Mesodermal cell (in vitro differentiated cells): ENCODE measurements around the gene HSPB9.

ENCODE experiments used
- H3K27ac ChIP-seq: 2 replicates; pipeline ENCODE4 v1.7.0; 2013; ENCODE audit warnings: mild to moderate bottlenecking, low read depth, low read length, moderate library complexity; ENCODE audit not compliant: severe bottlenecking
- H3K36me3 ChIP-seq: 2 replicates; pipeline ENCODE4 v1.7.1; 2013; ENCODE audit warnings: mild to moderate bottlenecking, low read length, moderate library complexity; ENCODE audit not compliant: control insufficient read depth, insufficient read depth
- H3K4me1 ChIP-seq: one replicate; pipeline ENCODE4 v1.7.1; 2013; ENCODE audit warnings: mild to moderate bottlenecking, low read length; ENCODE audit not compliant: insufficient read depth, control insufficient read depth, poor library complexity, severe bottlenecking
- H3K4me3 ChIP-seq: 2 replicates; pipeline ENCODE4 v1.7.0; 2013; ENCODE audit warnings: low read length, control low read depth, mild to moderate bottlenecking; ENCODE audit not compliant: insufficient read depth, poor library complexity, severe bottlenecking; ENCODE audit errors: extremely low read depth
- H3K9me3 ChIP-seq: 2 replicates; pipeline ENCODE4 v1.7.1; 2013; ENCODE audit warnings: mild to moderate bottlenecking, low read length, moderate library complexity; ENCODE audit not compliant: control insufficient read depth
- WGBS, 2 experiments: methylation state at CpG; one replicate each; pipeline ENCODE4 v1.1.5; 2013; ENCODE audit warnings: missing lambda C conversion rate in 2 of 2; ENCODE audit not compliant: insufficient coverage in 2 of 2; 5-methylcytosine and 5-hydroxymethylcytosine counted together

Gene HSPB9

GRCh38 chr17:42088736-42089135 lies 33.9 kb upstream of the HSPB9 start:
- H3K9me3 ChIP-seq, result no peaks in the 10 kb centered on the region
- H3K36me3 ChIP-seq, result no peaks in the 10 kb centered on the region
- no peaks in the 10 kb centered on the region for H3K4me1 ChIP-seq
- H3K27ac ChIP-seq, result no peak overlapping the region
- H3K4me3 ChIP-seq, result no peak overlapping the region
- 91 to 93% methylated on average over 6 to 7 of the region's 8 CpGs for WGBS, 2 experiments

- H3K36me3 ChIP-seq, result no peaks in the 10 kb centered on the region
- WGBS, 2 experiments, result 89 to 92% methylated on average over 7 to 8 of the region's 8 CpGs
- no peaks in the 10 kb centered on the region for H3K9me3 ChIP-seq
- no peak overlapping the region for H3K27ac ChIP-seq
- no peaks in the 10 kb centered on the region for H3K4me1 ChIP-seq
- no peak overlapping the region for H3K4me3 ChIP-seq
Observed at GRCh38 chr17:42090964-42091790, 31.4 kb upstream of the HSPB9 start.

- Histone ChIP-seq H3K4me3 (no peak overlapping the region), H3K36me3 (no peaks in the 10 kb centered on the region), H3K27ac (no peak overlapping the region), H3K9me3 (no peaks in the 10 kb centered on the region), H3K4me1 (no peaks in the 10 kb centered on the region)
- 80% methylated on average over 3 of the region's 6 CpGs; no CpG with 5 or more reads in 1 of the 2 experiments for WGBS, 2 experiments
Observed at GRCh38 chr17:42092939-42093338, 29.7 kb upstream of the HSPB9 start.

DNA sequence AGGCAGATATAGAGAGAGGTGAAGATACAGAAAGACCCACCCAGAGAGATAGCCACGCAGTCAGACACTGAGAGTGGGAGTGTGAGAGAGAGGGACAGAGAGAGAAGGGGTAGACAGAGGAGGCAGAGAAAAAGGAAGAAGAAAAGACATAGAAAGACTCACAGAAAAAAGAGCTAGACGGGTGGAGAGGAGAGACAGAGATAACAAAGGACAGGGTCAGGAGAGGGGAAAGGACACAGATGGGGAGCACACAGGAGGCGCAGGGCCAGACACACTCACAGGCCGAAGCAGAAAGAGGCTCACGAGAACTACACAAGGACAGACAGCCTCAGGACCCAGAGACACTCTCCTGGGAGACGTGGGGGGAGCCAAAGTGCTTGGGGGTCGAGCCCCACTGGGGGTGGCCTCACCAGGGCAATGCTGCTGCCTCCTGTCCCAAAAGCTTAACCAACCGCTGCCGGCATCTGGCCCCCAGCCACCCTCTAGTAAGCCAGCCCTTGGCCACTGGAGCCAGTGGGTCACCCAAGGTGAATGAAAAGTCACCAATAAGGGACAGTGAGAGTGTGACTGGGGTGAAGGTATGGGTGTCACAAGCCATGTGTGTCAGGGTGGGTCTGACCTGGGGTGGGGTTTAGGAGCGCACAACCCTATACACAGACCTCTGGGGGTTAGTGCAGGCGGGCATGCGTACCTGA lies 28.1 kb upstream of the HSPB9 start:
- H3K4me3 ChIP-seq, result no peak overlapping the region
- H3K9me3 ChIP-seq, result no peaks in the 10 kb centered on the region
- 86 to 88% methylated on average over 8 to 10 of the region's 12 CpGs for WGBS, 2 experiments
- no peaks in the 10 kb centered on the region for H3K4me1 ChIP-seq
- no peak overlapping the region for H3K27ac ChIP-seq
- no peaks in the 10 kb centered on the region for H3K36me3 ChIP-seq

DNA sequence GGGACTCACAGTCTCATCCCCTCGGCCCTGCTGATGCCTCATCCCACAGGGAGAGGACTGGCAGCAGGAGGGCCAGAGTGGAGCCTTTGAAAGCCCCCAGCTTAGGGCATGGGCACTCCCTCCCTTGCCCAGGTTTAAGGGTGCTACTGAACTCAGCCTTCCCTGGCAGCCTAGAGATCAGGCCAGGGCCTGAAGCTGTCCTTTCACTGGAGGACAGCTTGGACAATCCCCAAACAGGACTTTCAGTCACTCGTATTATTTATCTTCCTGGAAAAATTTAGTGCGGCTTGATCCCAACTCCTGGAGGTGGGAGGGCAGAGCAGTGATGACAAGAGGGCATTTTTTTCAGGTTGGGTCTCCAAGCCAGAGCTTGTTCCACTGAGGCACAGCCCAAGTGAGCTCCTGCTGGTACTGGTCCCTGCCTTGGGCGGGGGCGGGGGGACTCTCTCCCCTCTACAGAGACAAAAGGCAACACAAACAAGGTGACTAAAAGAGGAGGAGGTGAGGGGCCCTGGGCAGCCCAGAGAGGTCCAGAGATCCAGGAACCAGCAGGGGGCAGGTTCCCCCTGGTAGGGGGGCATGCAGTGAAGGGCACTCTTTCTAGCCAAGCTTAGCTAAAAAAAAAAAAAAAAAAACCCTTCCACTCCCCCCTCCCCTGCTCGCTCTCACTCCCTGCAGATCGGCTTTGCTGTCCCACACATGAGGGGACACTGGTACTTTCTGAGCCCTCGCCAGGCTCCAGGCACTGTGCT lies 26.1 kb upstream of the HSPB9 start:
- Histone ChIP-seq H3K27ac (no peak overlapping the region), H3K4me1 (no peaks in the 10 kb centered on the region)
- WGBS, 2 experiments, result 55 to 80% methylated on average over 4 to 5 of the region's 8 CpGs

DNA sequence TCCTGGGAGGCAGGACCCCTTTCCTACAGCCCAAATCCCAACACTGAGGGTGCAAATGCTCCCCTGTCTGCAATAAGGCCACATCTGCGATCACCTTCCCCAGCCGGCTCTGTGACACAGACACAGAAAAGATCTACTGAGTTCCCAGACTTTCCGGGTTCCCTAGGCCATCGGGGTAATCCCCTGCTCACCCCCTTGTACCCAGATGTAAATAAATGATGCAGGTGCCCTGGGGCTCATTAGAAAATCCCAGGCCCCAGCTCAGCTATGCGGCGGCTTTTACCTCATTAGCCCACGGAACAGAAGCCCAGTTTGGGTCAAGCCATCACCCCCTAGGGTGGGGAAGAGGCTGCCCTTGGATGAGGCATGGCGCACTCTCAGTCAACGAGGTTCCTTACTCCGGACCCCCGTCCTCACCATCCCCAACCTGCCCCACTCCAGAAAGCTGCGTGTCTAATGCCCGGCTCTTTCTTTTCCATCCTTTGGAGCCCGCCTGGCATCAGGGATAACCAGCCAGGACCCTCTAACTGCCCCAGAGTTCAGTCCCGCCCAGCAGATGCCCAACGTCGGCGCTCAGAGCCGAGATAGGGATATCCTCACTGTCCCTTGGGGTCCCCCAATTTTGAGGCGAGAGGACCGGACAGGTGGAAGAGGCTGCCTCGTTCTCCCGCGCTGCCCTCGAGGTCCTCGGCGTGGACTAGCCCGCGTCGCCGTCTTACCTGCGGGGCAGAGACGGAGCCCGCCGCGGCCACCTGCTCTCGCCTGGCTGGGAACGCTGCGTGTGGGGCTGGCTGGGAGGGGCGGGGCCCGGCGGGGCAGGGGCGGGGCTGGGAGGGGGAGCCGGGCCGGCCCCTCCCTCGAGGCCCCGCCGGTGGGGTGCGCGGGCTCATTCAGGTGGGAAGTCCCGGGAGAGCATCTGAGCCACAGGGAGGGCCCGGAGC lies 24.6 kb upstream of the HSPB9 start, which contains the start of gene ZNF385C:
Gene ZNF385C, minus strand, starts transcription at position 783 of the 941 bp plus-strand sequence. CDS start 35,417 bp downstream, outside the sequence.
- H3K4me1 ChIP-seq, result no peaks in the 10 kb centered on the region
- 17 to 23% methylated on average over 24 to 27 of the region's 52 CpGs for WGBS, 2 experiments
- H3K36me3 ChIP-seq, result no peaks in the 10 kb centered on the region
- H3K27ac ChIP-seq, result no peak within 1 kb of the TSS
- H3K4me3 ChIP-seq, result no peak within 1 kb of the TSS
- no peaks in the 10 kb centered on the region for H3K9me3 ChIP-seq

More for the DNA sequence above, 26.1 kb upstream of the HSPB9 start:
- Histone ChIP-seq H3K9me3 (no peaks in the 10 kb centered on the region), H3K4me3 (no peak overlapping the region), H3K36me3 (no peaks in the 10 kb centered on the region)

DNA sequence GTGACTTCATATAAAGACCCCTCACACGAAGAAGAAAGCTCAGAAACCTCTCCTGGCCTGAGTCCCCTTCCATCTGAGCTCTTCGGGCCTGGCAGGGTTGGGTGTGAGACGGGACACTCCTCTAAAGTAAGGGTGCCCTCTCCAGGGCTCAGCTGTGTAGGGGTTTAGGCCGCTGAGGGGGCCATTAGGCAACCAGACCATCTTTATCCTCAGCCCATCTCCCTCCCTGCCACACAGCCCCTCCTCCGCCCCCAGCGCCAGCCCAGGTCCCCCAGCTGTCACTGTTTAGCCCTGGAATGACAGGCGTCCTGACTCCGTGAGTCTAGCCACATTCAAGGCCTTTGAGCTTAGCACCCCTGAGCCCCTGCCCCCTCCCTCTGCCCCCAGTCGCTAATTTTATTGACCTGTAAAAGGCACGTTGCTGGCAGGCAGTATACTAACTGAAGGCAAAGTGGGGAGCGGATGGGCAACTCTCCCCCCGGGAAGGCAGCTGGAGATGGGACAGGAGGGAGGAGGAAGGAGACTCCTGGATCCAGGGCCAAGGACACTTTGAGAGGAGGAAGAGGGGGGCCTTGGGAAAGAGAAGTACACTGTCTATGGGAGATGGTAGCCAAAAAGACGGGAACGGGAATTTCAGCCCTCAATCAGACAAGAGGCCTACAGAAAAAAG lies 23.7 kb upstream of the HSPB9 start:
- H3K4me3 ChIP-seq, result no peak overlapping the region
- H3K9me3 ChIP-seq, result no peaks in the 10 kb centered on the region
- 39 to 53% methylated on average over 11 to 12 of the region's 14 CpGs for WGBS, 2 experiments
- no peaks in the 10 kb centered on the region for H3K4me1 ChIP-seq
- H3K27ac ChIP-seq, result no peak overlapping the region
- no peaks in the 10 kb centered on the region for H3K36me3 ChIP-seq

DNA sequence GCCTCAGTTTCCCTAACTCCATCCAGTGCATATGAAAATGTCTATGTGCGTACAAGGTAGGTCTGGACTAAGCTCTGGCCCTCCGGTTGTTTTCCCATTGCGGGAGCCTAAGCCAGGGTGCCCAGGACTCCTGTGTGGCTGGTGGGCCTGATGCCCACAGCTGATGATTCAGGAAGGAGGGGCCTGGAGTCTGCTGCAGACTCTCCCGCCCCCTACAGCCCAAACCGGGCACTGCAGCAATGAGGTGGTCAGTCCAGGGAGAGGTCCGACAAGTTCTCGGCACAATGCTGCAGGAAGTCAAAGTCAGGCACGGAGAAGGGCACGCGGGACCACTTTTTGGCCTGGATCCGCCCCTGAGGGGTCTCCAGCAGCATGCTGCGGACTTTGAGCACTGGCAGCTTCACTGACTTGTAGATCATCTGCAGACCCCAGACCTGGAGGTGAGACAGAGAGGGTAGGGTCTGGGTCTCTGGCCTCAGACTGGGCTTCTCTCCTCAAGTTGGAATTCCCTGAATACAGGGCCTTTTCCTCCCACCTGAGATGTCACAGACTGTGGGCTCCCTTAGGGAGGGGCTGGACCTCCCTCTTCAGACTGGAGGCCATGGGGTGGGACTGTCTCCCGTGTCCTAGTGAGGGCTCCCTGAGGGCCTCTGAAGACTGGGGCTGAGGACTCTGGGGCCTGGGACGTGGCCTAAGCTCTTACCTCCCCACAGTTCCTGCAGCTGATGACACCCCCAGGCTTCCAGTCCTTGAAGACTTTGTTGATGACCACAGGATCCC lies 20.9 kb upstream of the HSPB9 start:
- Histone ChIP-seq H3K36me3 (no peaks in the 10 kb centered on the region), H3K4me1 (no peaks in the 10 kb centered on the region), H3K27ac (no peak overlapping the region), H3K4me3 (no peak overlapping the region), H3K9me3 (no peaks in the 10 kb centered on the region)
- WGBS, 2 experiments, result 42 to 50% methylated on average over 10 to 12 of the region's 14 CpGs

DNA sequence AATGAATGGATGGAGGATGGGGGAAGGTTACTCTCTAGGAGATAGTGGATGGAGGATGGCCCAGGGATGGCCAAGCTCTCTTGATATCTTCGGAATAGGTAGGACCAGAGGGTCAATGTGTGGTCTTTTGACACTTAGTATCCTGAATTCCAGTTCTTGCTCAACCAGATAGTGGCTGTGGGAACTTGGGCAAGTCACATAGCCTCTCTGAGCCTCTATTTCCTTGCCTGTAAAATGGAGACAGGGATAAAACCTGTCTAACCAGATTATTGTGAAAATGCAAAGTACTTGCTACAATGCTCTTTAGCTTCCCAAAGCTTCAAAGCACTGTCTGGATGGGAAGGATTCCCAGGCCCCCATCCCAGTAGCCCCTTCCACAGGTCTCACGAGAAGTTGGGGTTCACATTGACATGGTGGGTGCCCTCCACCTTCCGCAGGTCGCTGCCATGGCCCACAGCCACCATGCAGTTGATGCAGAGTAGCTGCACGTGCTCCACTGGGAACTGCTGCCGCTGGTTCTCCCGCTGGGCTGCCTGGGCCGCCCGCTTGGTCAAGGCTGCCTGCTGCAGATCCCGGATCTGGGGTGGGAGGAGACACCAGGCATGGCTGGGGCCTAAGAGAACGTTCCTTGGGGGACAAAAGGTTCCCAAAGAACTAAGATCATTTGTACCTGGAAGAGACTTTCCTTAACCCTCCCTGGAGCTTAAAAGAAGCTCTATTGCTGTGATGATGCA lies 19.2 kb upstream of the HSPB9 start:
- Histone ChIP-seq H3K4me1 (no peaks in the 10 kb centered on the region), H3K9me3 (no peaks in the 10 kb centered on the region), H3K27ac (no peak overlapping the region), H3K4me3 (no peak overlapping the region), H3K36me3 (no peaks in the 10 kb centered on the region)
- WGBS, 2 experiments, result 85 to 89% methylated on average over 10 to 11 of the region's 11 CpGs
